ENCODE data around the gene AOPEP. TPM values are rescaled to one million over a fixed set of nuclear protein-coding genes. Genes with fewer than 3 reads are reported as not detected.

The AOPEP gene
- total RNA-seq, 2 donors from 2014 or later = 81.5 to 224 TPM

- TF ChIP-seq POLR2A (IDR thresholded peaks at IDR 0.05) (no peak), CTCF (IDR thresholded peaks at IDR 0.05) (no peak)
- intact Hi-C loops (cut with DNase I) = no loop called here
- WGBS, 2 donors = 98 to 99% methylated on average over 3 of the region's 3 CpGs
Measured at GRCh38 chr9:94889628-94890027, 163.1 kb downstream of the AOPEP start.

GRCh38 chr9:94891183-94891582 is 164.7 kb downstream of the AOPEP start:
- WGBS, 2 donors = 96 to 100% methylated on average over 1 of the region's 1 CpG
- no peak overlapping the region for H3K4me3 ChIP-seq
- H3K27me3 ChIP-seq = no peaks in the 10 kb centered on the region
- peaks cover 40% of the 10 kb centered on the region for H3K4me1 ChIP-seq
- no peak overlapping the region for H3K27ac ChIP-seq
- intact Hi-C loops (cut with DNase I) = no loop called here
- ATAC-seq (no peak), DNase-seq (no peak)
- no peaks in the 10 kb centered on the region for H3K9me3 ChIP-seq
- TF ChIP-seq POLR2A (IDR thresholded peaks at IDR 0.05) (no peak), CTCF (IDR thresholded peaks at IDR 0.05) (no peak)
- no peaks in the 10 kb centered on the region for H3K36me3 ChIP-seq (replicated peaks in 1 of 2; ENCODE audit: insufficient read depth in 1 of 2, low read depth in 2 of 2)

More at GRCh38 chr9:94889628-94890027, 163.1 kb downstream of the AOPEP start:
- no peaks in the 10 kb centered on the region for H3K27me3 ChIP-seq
- peaks cover 43% of the 10 kb centered on the region for H3K4me1 ChIP-seq
- ATAC-seq (no peak), DNase-seq (no peak)
- H3K36me3 ChIP-seq (replicated peaks in 1 of 2; ENCODE audit: insufficient read depth in 1 of 2, low read depth in 2 of 2) = no peaks in the 10 kb centered on the region
- H3K27ac ChIP-seq = no peak overlapping the region
- H3K4me3 ChIP-seq = no peak overlapping the region
- no peaks in the 10 kb centered on the region for H3K9me3 ChIP-seq

GRCh38 chr9:94892675-94893074 is 166.2 kb downstream of the AOPEP start:
- WGBS, 2 donors = 75 to 94% methylated on average over 1 of the region's 1 CpG
- Histone ChIP-seq H3K4me3 (no peak overlapping the region), H3K27ac (no peak overlapping the region), H3K4me1 (peaks cover 35% of the 10 kb centered on the region), H3K27me3 (no peaks in the 10 kb centered on the region), H3K36me3 (replicated peaks in 1 of 2; ENCODE audit: insufficient read depth in 1 of 2, low read depth in 2 of 2) (no peaks in the 10 kb centered on the region), H3K9me3 (no peaks in the 10 kb centered on the region)
- TF ChIP-seq CTCF (IDR thresholded peaks at IDR 0.05) = no peak
- no peak for TF ChIP-seq POLR2A (IDR thresholded peaks at IDR 0.05)
- no peak for DNase-seq
- intact Hi-C loops (cut with DNase I) = no loop called here
- ATAC-seq = no peak

- Histone ChIP-seq H3K4me1 (peaks cover 32% of the 10 kb centered on the region), H3K9me3 (no peaks in the 10 kb centered on the region), H3K27ac (peak overlapping the region in 3 of 4 donors; percentile 22 to 60 (median 35)), H3K4me3 (no peak overlapping the region), H3K27me3 (no peaks in the 10 kb centered on the region), H3K36me3 (replicated peaks in 1 of 2; ENCODE audit: insufficient read depth in 1 of 2, low read depth in 2 of 2) (no peaks in the 10 kb centered on the region)
- 7 to 24% methylated on average over 1 of the region's 1 CpG for WGBS, 2 donors
- DNase-seq = no peak
- intact Hi-C loops (cut with DNase I) = no loop called here
- ATAC-seq = peak; percentile 81
- TF ChIP-seq CTCF (IDR thresholded peaks at IDR 0.05) (no peak), POLR2A (IDR thresholded peaks at IDR 0.05) (no peak)
Measured at GRCh38 chr9:94894094-94894699, 167.7 kb downstream of the AOPEP start.

- ATAC-seq (no peak), DNase-seq (no peak)
- peaks cover 40% of the 10 kb centered on the region for H3K4me1 ChIP-seq
- H3K36me3 ChIP-seq (replicated peaks in 1 of 2; ENCODE audit: insufficient read depth in 1 of 2, low read depth in 2 of 2) = no peaks in the 10 kb centered on the region
- TF ChIP-seq POLR2A (IDR thresholded peaks at IDR 0.05) = no peak
- WGBS, 2 donors = 61 to 62% methylated on average over 3 of the region's 3 CpGs
- no peak overlapping the region for H3K27ac ChIP-seq
- no peaks in the 10 kb centered on the region for H3K9me3 ChIP-seq
- no peak overlapping the region for H3K4me3 ChIP-seq
- intact Hi-C loops (cut with DNase I) = no loop called here
- no peaks in the 10 kb centered on the region for H3K27me3 ChIP-seq
Measured at GRCh38 chr9:94895668-94896067, 169.2 kb downstream of the AOPEP start.
